ENCODE measurements around the gene EPB41L4B.

GRCh38 chr9:109158651-109159050, 162.2 kb downstream of the EPB41L4B start:
- TF ChIP-seq CTCF (IDR thresholded peaks at IDR 0.05): no peak
- TF ChIP-seq POLR2A (IDR thresholded peaks at IDR 0.05): no peak
